OCI-LY1 (cell line): ENCODE results near the gene JAKMIP1.

Experiments used
- H2AFZ ChIP-seq: fragments of 200-600 bp; sonication (generic), shearing (Covaris generic); 2 replicates; pipeline ENCODE4 v1.6.0; 2014; ENCODE audit warnings: antibody characterized with exemption, mild to moderate bottlenecking, low read length
- H3F3A ChIP-seq: fragments of 200-600 bp; sonication (generic), shearing (Covaris generic); 2 replicates; pipeline ENCODE4 v1.6.0; 2014; ENCODE audit warnings: mild to moderate bottlenecking, antibody characterized with exemption, low read length, moderate library complexity; ENCODE audit not compliant: insufficient read depth
- H3K27ac ChIP-seq: fragments of 200-600 bp; sonication (generic); 2 replicates; pipeline ENCODE4 v1.5.1; 2014; ENCODE audit warnings: low read length, mixed run types, mild to moderate bottlenecking, low read depth; ENCODE audit not compliant: poor library complexity, severe bottlenecking
- H3K27me3 ChIP-seq: fragments of 200-600 bp; sonication (generic); 2 replicates; pipeline ENCODE4 v1.6.0; 2014; ENCODE audit warnings: antibody characterized with exemption, mild to moderate bottlenecking, low read length, moderate library complexity; ENCODE audit not compliant: insufficient read depth
- H3K36me3 ChIP-seq: fragments of 200-600 bp; sonication (generic); 2 replicates; pipeline ENCODE4 v1.6.1; 2014; ENCODE audit warnings: mild to moderate bottlenecking, antibody characterized with exemption, low read length, moderate library complexity, mixed read lengths; ENCODE audit not compliant: insufficient read depth
- H3K4me1 ChIP-seq: fragments of 200-600 bp; sonication (generic); 2 replicates; pipeline ENCODE4 v1.5.1; 2014; ENCODE audit warnings: mild to moderate bottlenecking, low read length, moderate library complexity; ENCODE audit not compliant: insufficient read depth, severe bottlenecking
- H3K4me2 ChIP-seq: fragments of 200-600 bp; sonication (generic), shearing (Covaris generic); 2 replicates; pipeline ENCODE4 v1.6.1; 2014; ENCODE audit warnings: low read length
- H3K4me3 ChIP-seq: fragments of 200-600 bp; sonication (generic); 2 replicates; pipeline ENCODE4 v1.5.1; 2014; ENCODE audit warnings: low read length, low read depth, mild to moderate bottlenecking, mixed read lengths; ENCODE audit not compliant: poor library complexity, severe bottlenecking
- H3K79me2 ChIP-seq: fragments of 200-600 bp; shearing (Covaris generic); 2 replicates; pipeline ENCODE4 v1.6.1; 2016; ENCODE audit warnings: mixed run types, low read length, mixed read lengths; ENCODE audit not compliant: insufficient read depth
- H3K9ac ChIP-seq: fragments of 200-600 bp; sonication (generic), shearing (Covaris generic); 2 replicates; pipeline ENCODE4 v1.6.1; 2014; ENCODE audit warnings: mild to moderate bottlenecking, low read length, mixed read lengths
- H3K9me2 ChIP-seq: fragments of 200-600 bp; sonication (generic), shearing (Covaris generic); 2 replicates; pipeline ENCODE4 v1.6.1; 2014; ENCODE audit warnings: low read depth, mild to moderate bottlenecking, low read length, mixed read lengths
- H3K9me3 ChIP-seq: fragments of 200-600 bp; shearing (Covaris generic); 2 replicates; pipeline ENCODE4 v1.6.1; 2014; ENCODE audit warnings: low read length, mixed read lengths
- H4K20me1 ChIP-seq: fragments of 200-600 bp; sonication (generic), shearing (Covaris generic); 2 replicates; pipeline ENCODE4 v1.6.0; 2016; ENCODE audit warnings: mild to moderate bottlenecking, low read length; ENCODE audit not compliant: insufficient read depth
- EZH2 ChIP-seq: fragments of 200-600 bp; sonication (generic), shearing (Covaris generic); IDR thresholded peaks from 2 replicates; pipeline ENCODE4 v1.8.0; 2017; ENCODE audit warnings: borderline replicate concordance, mixed run types, mild to moderate bottlenecking, antibody characterized with exemption, low read length, moderate library complexity, mixed read lengths
- TF ChIP-seq, protein P1 (sequence below): fragments of 200-600 bp; sonication (generic), shearing (Covaris generic); IDR thresholded peaks from 2 replicates; pipeline ENCODE4 v1.5.1; 2017; ENCODE audit warnings: mild to moderate bottlenecking, antibody characterized with exemption, low read length, moderate library complexity, mixed read lengths

JAKMIP1 gene

DNA sequence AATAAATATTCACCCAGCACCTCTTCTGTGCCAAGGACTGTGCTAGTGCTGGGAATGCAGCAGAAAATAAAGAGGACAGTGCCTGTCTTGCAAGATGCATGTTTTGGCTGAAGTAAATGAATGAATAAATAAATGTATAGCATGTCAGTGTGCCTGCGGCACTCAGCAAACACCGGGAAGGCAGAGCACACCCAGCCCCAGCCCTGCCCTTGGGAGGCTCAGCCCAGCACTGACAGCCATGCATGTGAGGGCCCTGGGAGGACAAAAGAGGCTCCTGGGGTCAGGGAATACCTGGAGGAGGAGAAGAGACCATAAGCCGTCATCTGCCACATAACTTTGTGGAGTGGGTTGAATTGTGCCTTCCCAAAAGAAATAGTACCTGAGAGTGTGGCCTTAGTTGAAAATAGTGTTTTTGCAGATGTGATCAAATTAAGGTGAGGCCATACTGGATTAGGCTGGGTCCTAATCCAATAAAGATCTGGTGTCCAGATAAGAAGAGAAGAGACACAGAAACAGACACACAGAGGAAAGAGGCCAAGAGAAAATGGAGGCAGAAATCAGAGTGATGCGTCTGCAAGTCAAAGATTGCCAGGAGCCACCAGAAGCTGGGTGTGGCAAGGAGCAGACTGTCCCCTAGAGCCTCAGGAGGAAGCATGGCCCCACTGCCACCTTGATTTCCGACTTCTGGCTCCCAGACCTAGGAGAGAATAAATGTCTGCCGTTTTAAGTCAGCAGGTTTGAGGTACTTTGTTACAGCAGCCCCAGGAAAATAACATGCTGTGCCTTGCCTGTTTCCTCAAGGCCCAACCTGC lies 198.5 kb downstream of the JAKMIP1 start:
- Histone ChIP-seq H3F3A (no peaks in the 10 kb centered on the region), H3K9me3 (no peaks in the 10 kb centered on the region), H3K9me2 (no peaks in the 10 kb centered on the region), H3K36me3 (no peaks in the 10 kb centered on the region), H2AFZ (no peak overlapping the region), H3K79me2 (no peaks in the 10 kb centered on the region), H3K4me3 (no peak overlapping the region), H4K20me1 (no peaks in the 10 kb centered on the region), H3K27ac (no peak overlapping the region), H3K9ac (no peak overlapping the region), H3K4me1 (no peaks in the 10 kb centered on the region), H3K4me2 (no peak overlapping the region), H3K27me3 (no peaks in the 10 kb centered on the region)
- no peak for TF ChIP-seq EZH2
- TF ChIP-seq, protein P1, sequence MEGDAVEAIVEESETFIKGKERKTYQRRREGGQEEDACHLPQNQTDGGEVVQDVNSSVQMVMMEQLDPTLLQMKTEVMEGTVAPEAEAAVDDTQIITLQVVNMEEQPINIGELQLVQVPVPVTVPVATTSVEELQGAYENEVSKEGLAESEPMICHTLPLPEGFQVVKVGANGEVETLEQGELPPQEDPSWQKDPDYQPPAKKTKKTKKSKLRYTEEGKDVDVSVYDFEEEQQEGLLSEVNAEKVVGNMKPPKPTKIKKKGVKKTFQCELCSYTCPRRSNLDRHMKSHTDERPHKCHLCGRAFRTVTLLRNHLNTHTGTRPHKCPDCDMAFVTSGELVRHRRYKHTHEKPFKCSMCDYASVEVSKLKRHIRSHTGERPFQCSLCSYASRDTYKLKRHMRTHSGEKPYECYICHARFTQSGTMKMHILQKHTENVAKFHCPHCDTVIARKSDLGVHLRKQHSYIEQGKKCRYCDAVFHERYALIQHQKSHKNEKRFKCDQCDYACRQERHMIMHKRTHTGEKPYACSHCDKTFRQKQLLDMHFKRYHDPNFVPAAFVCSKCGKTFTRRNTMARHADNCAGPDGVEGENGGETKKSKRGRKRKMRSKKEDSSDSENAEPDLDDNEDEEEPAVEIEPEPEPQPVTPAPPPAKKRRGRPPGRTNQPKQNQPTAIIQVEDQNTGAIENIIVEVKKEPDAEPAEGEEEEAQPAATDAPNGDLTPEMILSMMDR = no peak

DNA sequence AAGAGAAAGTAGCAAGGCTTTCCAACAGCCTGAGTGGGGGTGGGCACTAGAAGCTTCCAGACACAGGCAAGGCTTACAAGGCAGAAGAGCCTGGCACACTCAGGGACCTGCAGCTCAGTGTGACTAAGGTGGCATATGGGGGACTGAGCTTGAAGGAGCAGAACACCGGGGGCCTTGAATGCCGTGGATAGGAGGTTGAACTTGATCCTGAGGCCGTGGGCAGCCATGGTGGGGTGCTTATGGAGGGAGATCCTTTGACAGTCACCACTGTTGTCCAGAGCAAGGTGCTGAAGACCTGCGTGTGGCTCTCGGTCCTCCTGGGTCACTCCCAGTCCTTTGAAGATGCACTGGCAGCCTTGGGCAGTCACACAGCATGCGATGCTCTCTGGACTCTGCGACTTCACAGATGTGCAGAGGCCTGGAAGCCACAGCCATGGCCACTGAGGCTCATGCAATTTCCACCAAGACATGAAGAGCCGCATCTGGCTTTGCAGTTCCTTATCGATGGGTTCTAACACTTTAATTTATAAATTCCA lies 200.5 kb downstream of the JAKMIP1 start:
- H3K27ac ChIP-seq = no peak overlapping the region
- H3K4me3 ChIP-seq = no peak overlapping the region
- TF ChIP-seq EZH2 = no peak
- TF ChIP-seq, protein P1 = no peak
- H3K9me3 ChIP-seq = no peaks in the 10 kb centered on the region
- H4K20me1 ChIP-seq = no peaks in the 10 kb centered on the region
- H3K9ac ChIP-seq = no peak overlapping the region
- H3K36me3 ChIP-seq = no peaks in the 10 kb centered on the region
- no peak overlapping the region for H3K4me2 ChIP-seq
- no peaks in the 10 kb centered on the region for H3K27me3 ChIP-seq
- no peaks in the 10 kb centered on the region for H3F3A ChIP-seq
- no peaks in the 10 kb centered on the region for H3K79me2 ChIP-seq
- H3K4me1 ChIP-seq = no peaks in the 10 kb centered on the region
- no peak overlapping the region for H2AFZ ChIP-seq
- no peaks in the 10 kb centered on the region for H3K9me2 ChIP-seq

DNA sequence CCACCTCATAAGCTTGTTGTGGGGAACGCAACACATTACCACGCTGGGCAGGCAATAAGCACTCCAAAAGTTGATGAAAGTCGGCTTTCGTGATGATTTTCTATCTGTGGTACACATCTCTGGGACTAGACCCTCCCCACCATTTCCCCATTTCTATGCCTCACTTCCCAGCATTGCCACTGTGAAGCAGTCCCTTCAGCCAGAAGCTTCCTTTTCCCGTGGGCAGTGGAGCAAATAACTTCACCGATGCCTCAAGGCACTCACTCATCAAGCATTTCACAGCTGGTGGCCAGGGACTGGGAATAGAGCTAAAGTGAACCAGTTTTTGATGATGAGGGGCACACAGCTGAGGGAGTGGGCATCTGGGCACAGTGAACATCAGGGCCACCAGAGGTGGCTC lies 201.0 kb downstream of the JAKMIP1 start:
- Histone ChIP-seq H3K27me3 (no peaks in the 10 kb centered on the region), H3K9me3 (no peaks in the 10 kb centered on the region), H3K36me3 (no peaks in the 10 kb centered on the region), H2AFZ (no peak overlapping the region), H3K9me2 (no peaks in the 10 kb centered on the region), H3K9ac (no peak overlapping the region), H4K20me1 (no peaks in the 10 kb centered on the region), H3F3A (no peaks in the 10 kb centered on the region), H3K4me3 (no peak overlapping the region), H3K4me1 (no peaks in the 10 kb centered on the region), H3K4me2 (no peak overlapping the region), H3K79me2 (no peaks in the 10 kb centered on the region), H3K27ac (no peak overlapping the region)
- no peak for TF ChIP-seq EZH2
- TF ChIP-seq, protein P1 = no peak
